MM.1S (cell line): Measurements from ENCODE around the gene ASIC4.

Experiments
- CTCF ChIP-seq: fragments of 300-600 bp; sonication (generic); IDR thresholded peaks from 2 replicates; pipeline ENCODE4 v1.5.1; 2016; ENCODE audit warnings: antibody characterized with exemption, low read length, mixed read lengths
- EZH2phosphoT487 ChIP-seq: fragments of 300-600 bp; sonication (generic); IDR thresholded peaks from 2 replicates; pipeline ENCODE4 v1.6.1; 2018; ENCODE audit warnings: antibody characterized with exemption, low read length

GRCh38 chr2:219499058-219499307 is 15.3 kb upstream of the ASIC4 start:
- no peak for TF ChIP-seq CTCF
- no peak for TF ChIP-seq EZH2phosphoT487
